ENCODE measurements around the gene BRD7.

DNA sequence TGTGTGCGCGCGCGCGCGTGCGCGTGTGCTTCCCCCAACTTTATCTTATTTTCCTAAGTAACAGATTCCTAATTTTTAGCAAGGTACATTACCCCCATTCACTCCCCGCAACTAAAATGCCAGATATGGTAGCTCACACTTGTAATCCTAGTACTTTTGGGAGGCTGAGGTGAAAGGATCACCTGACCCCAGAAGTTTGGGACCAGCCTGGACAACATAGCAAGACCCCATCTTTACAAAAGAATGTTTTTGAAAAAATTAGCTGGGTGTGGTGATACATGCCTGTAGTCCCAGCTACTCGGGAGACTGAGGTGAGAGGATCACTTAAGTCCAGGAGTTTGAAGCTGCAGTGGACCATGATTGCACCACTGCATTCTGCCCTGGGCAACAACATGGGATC lies 5.1 kb downstream of the BRD7 start:
- TF ChIP-seq, protein P1, sequence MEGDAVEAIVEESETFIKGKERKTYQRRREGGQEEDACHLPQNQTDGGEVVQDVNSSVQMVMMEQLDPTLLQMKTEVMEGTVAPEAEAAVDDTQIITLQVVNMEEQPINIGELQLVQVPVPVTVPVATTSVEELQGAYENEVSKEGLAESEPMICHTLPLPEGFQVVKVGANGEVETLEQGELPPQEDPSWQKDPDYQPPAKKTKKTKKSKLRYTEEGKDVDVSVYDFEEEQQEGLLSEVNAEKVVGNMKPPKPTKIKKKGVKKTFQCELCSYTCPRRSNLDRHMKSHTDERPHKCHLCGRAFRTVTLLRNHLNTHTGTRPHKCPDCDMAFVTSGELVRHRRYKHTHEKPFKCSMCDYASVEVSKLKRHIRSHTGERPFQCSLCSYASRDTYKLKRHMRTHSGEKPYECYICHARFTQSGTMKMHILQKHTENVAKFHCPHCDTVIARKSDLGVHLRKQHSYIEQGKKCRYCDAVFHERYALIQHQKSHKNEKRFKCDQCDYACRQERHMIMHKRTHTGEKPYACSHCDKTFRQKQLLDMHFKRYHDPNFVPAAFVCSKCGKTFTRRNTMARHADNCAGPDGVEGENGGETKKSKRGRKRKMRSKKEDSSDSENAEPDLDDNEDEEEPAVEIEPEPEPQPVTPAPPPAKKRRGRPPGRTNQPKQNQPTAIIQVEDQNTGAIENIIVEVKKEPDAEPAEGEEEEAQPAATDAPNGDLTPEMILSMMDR (conservative IDR thresholded peaks at IDR 0.05; ENCODE audit: low read depth, low read length), result no peak
- TF ChIP-seq POLR2A (IDR thresholded peaks at IDR 0.05; ENCODE audit: low read depth, low read length), result no peak
- TF ChIP-seq USF2 (IDR thresholded peaks at IDR 0.05; ENCODE audit: low read depth, low read length), result no peak
- TF ChIP-seq NFE2L2 (IDR thresholded peaks at IDR 0.05; ENCODE audit: low read depth, low read length), result no peak
- TF ChIP-seq RAD21 (IDR thresholded peaks at IDR 0.05; ENCODE audit: low read length), result no peak
- no peak for TF ChIP-seq RCOR1 (IDR thresholded peaks at IDR 0.05; ENCODE audit: insufficient replicate concordance, low read length)
- no peak for TF ChIP-seq MXI1 (IDR thresholded peaks at IDR 0.05; ENCODE audit: borderline replicate concordance, low read depth, low read length)
- TF ChIP-seq ELK1 (IDR thresholded peaks at IDR 0.05; ENCODE audit: borderline replicate concordance, low read depth, low read length), result no peak
- no peak for TF ChIP-seq CHD1 (IDR thresholded peaks at IDR 0.05; ENCODE audit: low read depth, low read length)
- TF ChIP-seq FOS (IDR thresholded peaks at IDR 0.05; ENCODE audit: low read depth, low read length), result no peak
- TF ChIP-seq CEBPB (IDR thresholded peaks at IDR 0.05; ENCODE audit: low read depth, low read length), result no peak

Measured in IMR-90 (cell line).